C4-2B (cell line): ENCODE measurements around the gene HOXD1.

Experiments used
- CTCF ChIP-seq: fragments of 450-650 bp; conservative IDR thresholded peaks from 2 replicates; pipeline ENCODE4 v1.5.1; 2017; ENCODE audit warnings: mild to moderate bottlenecking
- ZFX ChIP-seq: fragments of 450-650 bp; IDR thresholded peaks from 2 replicates; pipeline ENCODE4 v1.6.1; 2017

GRCh38 chr2:176205126-176205525, 16.7 kb downstream of the HOXD1 start:
- no peak for TF ChIP-seq CTCF
- no peak for TF ChIP-seq ZFX
